Stomach smooth muscle (tissue), 2 donors: Measurements from ENCODE around the gene SNX6.
"Not testable (repeated sequence)": the region's sequence is repeated elsewhere in the genome, so short reads cannot be mapped to it uniquely, and the experiment has no call there.

Experiments used
- H3K27ac ChIP-seq: one replicate; pipeline ENCODE4 v1.7.0; 2013; ENCODE audit warnings: mild to moderate bottlenecking, low read length, inconsistent platforms
- H3K27me3 ChIP-seq, 2 donors: one replicate each; pipeline ENCODE4 v1.7.0; 2013; ENCODE audit warnings: low read length in 2 of 2; ENCODE audit not compliant: insufficient read depth in 2 of 2, control insufficient read depth in 1 of 2
- H3K36me3 ChIP-seq, 2 donors: one replicate each; pipeline ENCODE4 v1.7.0; 2013; ENCODE audit warnings: low read length in 2 of 2; ENCODE audit not compliant: control insufficient read depth in 2 of 2, insufficient read depth in 2 of 2
- H3K4me1 ChIP-seq: one replicate; pipeline ENCODE4 v1.7.0; 2013; ENCODE audit warnings: low read length; ENCODE audit not compliant: control insufficient read depth, insufficient read depth
- H3K4me3 ChIP-seq, 2 donors: one replicate each; pipeline ENCODE4 v1.7.0; 2013; ENCODE audit warnings: low read length in 2 of 2
- H3K9ac ChIP-seq, 2 donors: one replicate each; pipeline ENCODE4 v1.7.0; 2013; ENCODE audit warnings: low read length in 2 of 2, mild to moderate bottlenecking in 1 of 2
- H3K9me3 ChIP-seq, 2 donors: one replicate each; pipeline ENCODE4 v1.7.0; 2013; ENCODE audit warnings: low read length in 2 of 2; ENCODE audit not compliant: control insufficient read depth in 2 of 2
- donor health status: healthy.
- donor health status: Pancreatic carcinoma.

SNX6 gene

DNA sequence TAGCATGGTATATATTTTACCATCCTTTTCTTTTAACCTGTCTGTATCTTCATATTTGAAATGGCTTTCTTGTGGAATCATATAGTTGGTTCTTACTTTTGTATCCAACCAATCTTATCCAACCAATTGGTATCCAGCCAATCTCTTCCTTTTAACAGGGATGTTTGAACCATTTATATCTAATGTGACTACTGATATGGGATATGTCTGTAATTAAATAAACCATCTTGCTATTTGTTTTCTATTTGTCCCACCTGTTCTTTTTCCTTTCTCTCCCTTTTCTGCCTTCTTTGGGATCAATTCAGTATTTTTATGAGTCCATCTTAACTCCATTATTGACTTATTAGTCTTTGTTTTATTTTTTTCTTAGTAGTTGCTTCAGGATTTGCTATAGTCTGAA lies 30.8 kb upstream of the SNX6 start:
- Histone ChIP-seq H3K36me3 (no peaks in the 10 kb centered on the region), H3K9ac (no peak overlapping the region), H3K9me3 (no peaks in the 10 kb centered on the region), H3K4me1 (no peaks in the 10 kb centered on the region), H3K27ac (no peak overlapping the region), H3K27me3 (no peaks in the 10 kb centered on the region), H3K4me3 (no peak overlapping the region)

GRCh38 chr14:34655959-34656358 lies 26.0 kb upstream of the SNX6 start:
- H3K9ac ChIP-seq: no peak overlapping the region
- H3K4me3 ChIP-seq: no peak overlapping the region
- H3K36me3 ChIP-seq: no peaks in the 10 kb centered on the region
- H3K27ac ChIP-seq: no peak overlapping the region
- no peaks in the 10 kb centered on the region for H3K9me3 ChIP-seq
- H3K4me1 ChIP-seq: no peaks in the 10 kb centered on the region
- no peaks in the 10 kb centered on the region for H3K27me3 ChIP-seq

DNA sequence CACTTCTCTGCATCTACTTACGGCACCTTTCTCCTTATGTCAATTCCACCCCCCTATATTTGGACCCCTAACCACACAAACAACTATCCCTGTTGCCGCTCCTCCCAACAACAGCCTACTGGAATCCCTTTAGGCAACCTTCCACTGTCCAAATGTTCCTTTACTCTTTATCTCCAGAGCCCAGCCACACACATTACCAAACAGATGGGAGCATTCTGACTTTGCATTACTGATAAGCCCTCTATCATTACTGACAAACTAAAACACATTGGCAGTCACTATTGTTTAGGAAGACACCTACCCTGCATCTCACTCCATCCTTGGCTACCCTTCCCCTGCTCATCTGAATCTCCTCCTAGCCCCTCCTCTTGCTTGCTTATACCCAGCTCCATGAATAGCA lies 23.1 kb upstream of the SNX6 start:
- H3K36me3 ChIP-seq: not testable (repeated sequence)

DNA sequence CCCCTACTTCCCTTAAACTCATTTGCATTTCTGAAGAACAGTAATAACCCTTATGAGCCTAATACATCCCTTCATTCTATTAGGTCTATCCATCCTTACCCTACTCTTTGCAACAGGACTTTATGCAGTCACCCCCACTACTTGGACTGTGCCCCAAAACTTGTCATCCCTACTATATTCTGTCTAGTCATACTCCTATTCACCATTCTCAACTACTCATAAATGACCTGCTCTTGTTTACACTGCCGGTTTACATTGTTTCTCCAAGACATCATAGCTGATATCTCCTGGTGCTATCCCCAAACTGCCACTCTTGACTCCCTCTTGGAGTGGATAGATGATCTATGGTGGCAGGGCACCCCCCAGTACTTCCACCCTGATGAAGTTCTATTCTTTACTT lies 22.4 kb upstream of the SNX6 start:
- not testable (repeated sequence) for H3K27ac ChIP-seq, H3K27me3 ChIP-seq, H3K36me3 ChIP-seq, H3K9me3 ChIP-seq, H3K9ac ChIP-seq, H3K4me3 ChIP-seq, H3K4me1 ChIP-seq

More for the DNA sequence above, 23.1 kb upstream of the SNX6 start:
- H3K9me3 ChIP-seq, H3K4me3 ChIP-seq, H3K4me1 ChIP-seq, H3K27ac ChIP-seq, H3K27me3 ChIP-seq, H3K9ac ChIP-seq: not testable (repeated sequence)

DNA sequence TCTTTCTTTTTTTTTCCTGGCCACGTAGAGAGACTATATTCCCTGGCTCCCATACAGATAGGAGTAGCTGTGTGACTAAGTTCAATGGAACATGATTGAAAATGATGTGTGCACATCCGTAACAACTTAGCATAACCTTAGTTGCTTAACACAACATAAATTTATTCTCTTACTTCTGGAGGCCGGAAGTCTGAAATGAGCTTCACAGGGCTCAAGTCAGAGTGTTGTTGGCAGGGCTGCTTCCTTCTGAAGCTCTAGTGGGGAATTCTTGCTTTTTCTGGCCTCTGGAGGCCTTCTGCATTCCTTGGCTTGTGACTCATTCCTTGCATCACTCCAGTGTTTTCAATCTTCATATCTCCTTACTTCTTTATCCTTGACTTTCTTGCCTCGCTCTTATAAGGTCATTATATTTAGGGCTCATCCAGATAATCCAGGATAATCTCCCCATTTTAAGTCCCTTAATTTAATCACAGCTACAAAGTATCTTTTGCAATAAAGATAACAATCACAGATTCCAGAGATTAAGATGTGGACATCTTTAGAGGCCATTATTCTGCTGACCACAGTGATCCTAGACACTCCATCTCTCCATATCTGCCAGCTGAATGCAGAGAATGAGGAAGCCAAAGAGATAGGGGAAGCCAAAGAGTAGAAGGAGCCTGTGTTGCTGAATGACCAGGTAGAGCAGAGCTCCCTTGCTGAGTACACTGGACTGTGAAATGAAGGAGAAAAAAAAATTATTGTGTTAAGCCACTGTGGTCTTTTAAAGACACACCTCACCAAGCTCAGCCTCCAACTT lies 21.0 kb upstream of the SNX6 start:
- Histone ChIP-seq H3K27me3 (no peaks in the 10 kb centered on the region), H3K9me3 (no peaks in the 10 kb centered on the region), H3K36me3 (no peaks in the 10 kb centered on the region), H3K4me1 (no peaks in the 10 kb centered on the region), H3K4me3 (no peak overlapping the region), H3K9ac (no peak overlapping the region), H3K27ac (no peak overlapping the region)

GRCh38 chr14:34650006-34650405 lies 20.1 kb upstream of the SNX6 start:
- H3K9me3 ChIP-seq, H3K27me3 ChIP-seq, H3K9ac ChIP-seq, H3K4me3 ChIP-seq, H3K4me1 ChIP-seq, H3K27ac ChIP-seq, H3K36me3 ChIP-seq: not testable (repeated sequence)

GRCh38 chr14:34649344-34649743 lies 19.4 kb upstream of the SNX6 start:
- no peaks in the 10 kb centered on the region for H3K9me3 ChIP-seq
- no peaks in the 10 kb centered on the region for H3K27me3 ChIP-seq
- H3K36me3 ChIP-seq: no peaks in the 10 kb centered on the region
- no peak overlapping the region for H3K27ac ChIP-seq
- H3K4me1 ChIP-seq: no peaks in the 10 kb centered on the region
- H3K9ac ChIP-seq: no peak overlapping the region
- H3K4me3 ChIP-seq: no peak overlapping the region

- Histone ChIP-seq H3K4me1 (no peaks in the 10 kb centered on the region), H3K27me3 (no peaks in the 10 kb centered on the region), H3K27ac (no peak overlapping the region)
Observed at GRCh38 chr14:34646570-34647255, 16.8 kb upstream of the SNX6 start.

DNA sequence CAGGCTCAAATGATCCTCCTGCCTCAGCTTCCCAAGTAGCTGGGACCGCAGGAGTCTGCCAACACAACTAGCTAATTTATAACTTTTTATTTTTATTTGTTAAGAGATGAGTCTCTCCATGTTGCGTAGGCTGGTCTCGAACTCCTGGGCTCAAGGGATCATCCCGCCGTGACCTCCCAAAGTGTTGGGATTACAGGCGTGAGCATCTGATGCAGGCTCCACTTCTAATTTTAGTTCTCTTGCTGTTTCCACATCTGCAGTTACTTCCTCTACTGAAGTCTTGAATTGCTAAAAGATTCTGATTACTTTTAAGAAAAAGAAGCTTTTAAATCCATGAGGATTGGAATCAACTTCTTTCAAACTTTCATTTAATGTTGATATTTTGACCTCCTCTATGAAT lies 13.4 kb upstream of the SNX6 start:
- no peaks in the 10 kb centered on the region for H3K4me1 ChIP-seq
- no peaks in the 10 kb centered on the region for H3K36me3 ChIP-seq
- H3K27me3 ChIP-seq: no peaks in the 10 kb centered on the region
- H3K27ac ChIP-seq: no peak overlapping the region
- H3K4me3 ChIP-seq: no peak overlapping the region
- no peaks in the 10 kb centered on the region for H3K9me3 ChIP-seq
- H3K9ac ChIP-seq: no peak overlapping the region

More at GRCh38 chr14:34646570-34647255, 16.8 kb upstream of the SNX6 start:
- no peaks in the 10 kb centered on the region for H3K36me3 ChIP-seq
- no peak overlapping the region for H3K4me3 ChIP-seq
- H3K9ac ChIP-seq: no peak overlapping the region
- no peaks in the 10 kb centered on the region for H3K9me3 ChIP-seq

DNA sequence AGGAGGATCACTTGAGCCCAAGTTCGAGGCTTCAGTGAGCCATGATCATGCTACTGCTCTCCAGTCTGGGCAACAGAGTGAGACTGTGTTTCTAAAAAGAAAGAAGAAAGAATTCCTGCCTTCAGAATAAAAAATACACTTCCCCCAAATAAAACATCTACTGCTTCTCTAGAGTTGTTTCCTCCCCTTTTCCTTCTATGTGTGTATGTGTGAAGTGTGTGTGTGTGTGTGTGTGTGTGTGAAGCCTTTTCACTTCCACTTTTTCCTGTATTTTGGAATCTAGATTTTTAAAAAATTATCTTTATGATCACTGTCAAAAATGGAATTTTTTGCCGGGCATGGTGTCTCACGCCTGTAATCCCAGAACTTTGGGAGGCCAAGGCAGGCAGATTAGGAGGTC lies 12.6 kb upstream of the SNX6 start:
- no peaks in the 10 kb centered on the region for H3K27me3 ChIP-seq
- H3K4me1 ChIP-seq: no peaks in the 10 kb centered on the region
- H3K36me3 ChIP-seq: no peaks in the 10 kb centered on the region
- no peak overlapping the region for H3K27ac ChIP-seq
- no peak overlapping the region for H3K4me3 ChIP-seq
- H3K9me3 ChIP-seq: no peaks in the 10 kb centered on the region
- no peak overlapping the region for H3K9ac ChIP-seq

- no peaks in the 10 kb centered on the region for H3K36me3 ChIP-seq
- H3K4me1 ChIP-seq: no peaks in the 10 kb centered on the region
- no peaks in the 10 kb centered on the region for H3K9me3 ChIP-seq
- no peak overlapping the region for H3K9ac ChIP-seq
- no peak overlapping the region for H3K27ac ChIP-seq
- no peak overlapping the region for H3K4me3 ChIP-seq
- no peaks in the 10 kb centered on the region for H3K27me3 ChIP-seq
Observed at GRCh38 chr14:34640826-34641225, 10.9 kb upstream of the SNX6 start.
